HCT116 (cell line): ENCODE results near the gene OCA2.

ENCODE experiments used
- CTCF ChIP-seq, 3 experiments: fragments of 200-600 bp in 1 of 3; sonication (generic) in 1 of 3; IDR thresholded peaks in 2 of 3; conservative IDR thresholded peaks in 1 of 3; 2 replicates each; pipeline ENCODE4 v1.5.1; 2012 to 2017; ENCODE audit warnings: low read depth in 2 of 3, low read length in 2 of 3, antibody characterized with exemption in 1 of 3, borderline replicate concordance in 1 of 3, control low read depth in 1 of 3, mild to moderate bottlenecking in 1 of 3, mixed read lengths in 1 of 3, mixed run types in 1 of 3, moderate library complexity in 1 of 3; ENCODE audit not compliant: insufficient read depth in 1 of 3
- MAX ChIP-seq: IDR thresholded peaks from 2 replicates; pipeline ENCODE4 v1.6.1; 2012
- POLR2AphosphoS5 ChIP-seq: IDR thresholded peaks from 2 replicates; pipeline ENCODE4 v1.6.1; 2011; ENCODE audit warnings: mild to moderate bottlenecking, low read depth, low read length, moderate library complexity
- SIN3A ChIP-seq: IDR thresholded peaks from 2 replicates; pipeline ENCODE4 v1.6.1; 2012; ENCODE audit warnings: low read depth
- ZBTB33 ChIP-seq: IDR thresholded peaks from 2 replicates; pipeline ENCODE4 v1.6.1; 2011; ENCODE audit warnings: mild to moderate bottlenecking, low read length, moderate library complexity; ENCODE audit not compliant: insufficient replicate concordance; ENCODE audit errors: extremely low read depth

- TF ChIP-seq CTCF (IDR thresholded peaks at IDR 0.05 in 2 of 3, conservative IDR thresholded peaks at IDR 0.05 in 1 of 3; ENCODE audit: borderline replicate concordance in 1 of 3, insufficient read depth in 1 of 3, low read depth in 2 of 3, low read length in 2 of 3) = no peak
- no peak for TF ChIP-seq MAX
- TF ChIP-seq SIN3A = no peak
- no peak for TF ChIP-seq POLR2AphosphoS5
- TF ChIP-seq ZBTB33 = no peak
Measured at GRCh38 chr15:27768732-27769475, 330.2 kb downstream of the OCA2 start.
